ENCODE measurements around the gene FZD2. TPM values are rescaled to one million over a fixed set of nuclear protein-coding genes. Genes with fewer than 3 reads are reported as not detected.
"Not testable (repeated sequence)": the region's sequence is repeated elsewhere in the genome, so short reads cannot be mapped to it uniquely, and the experiment has no call there.

The FZD2 gene
- total RNA-seq, 1 donor from 2014 or later, result 7.7 TPM

DNA sequence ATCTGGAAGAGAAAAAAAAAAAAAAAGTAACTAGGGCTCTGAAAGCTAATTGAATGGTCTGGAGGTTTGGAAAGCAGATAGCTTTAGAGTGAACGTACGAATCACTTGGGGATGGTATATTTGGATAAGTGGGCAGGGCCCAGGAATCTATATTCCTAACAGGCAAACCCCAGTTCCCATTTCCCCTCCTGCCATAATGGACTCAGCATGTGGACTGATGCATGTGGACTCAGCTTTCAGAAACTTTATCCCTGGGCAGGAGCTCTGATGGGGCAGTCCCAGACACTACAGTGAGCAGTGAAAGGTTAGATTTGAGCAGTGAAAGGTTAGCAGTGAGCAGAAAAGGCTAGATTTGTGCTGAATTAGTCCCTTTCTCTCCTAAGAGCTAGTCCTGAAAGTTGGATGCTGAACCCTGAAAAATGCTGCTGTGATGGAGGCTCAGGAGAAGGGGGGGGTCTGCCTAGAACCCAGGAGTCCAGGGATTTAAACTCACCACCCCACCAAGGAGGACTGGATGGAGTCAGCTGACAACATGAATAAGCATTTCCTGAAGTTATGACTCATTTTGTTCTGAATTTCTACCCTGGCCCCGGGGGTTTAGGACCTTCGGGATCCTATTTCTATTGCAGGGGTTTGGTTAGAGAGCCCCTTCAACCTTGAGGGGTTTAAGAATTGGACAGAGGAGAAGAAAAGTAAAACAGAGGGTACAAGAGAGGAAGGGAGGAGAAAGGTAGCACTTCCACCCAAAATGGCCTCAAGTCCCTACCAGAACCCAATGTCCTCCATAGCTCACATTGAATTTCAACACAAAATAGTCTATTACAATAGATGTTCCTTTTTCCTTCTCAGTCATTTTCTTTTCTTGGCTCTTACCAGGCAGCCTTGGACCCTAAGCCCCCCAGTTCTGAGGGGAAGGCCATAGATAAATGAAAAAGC lies 10.3 kb upstream of the FZD2 start:
- DNase-seq (ENCODE audit: low spot score), result no peak

DNA sequence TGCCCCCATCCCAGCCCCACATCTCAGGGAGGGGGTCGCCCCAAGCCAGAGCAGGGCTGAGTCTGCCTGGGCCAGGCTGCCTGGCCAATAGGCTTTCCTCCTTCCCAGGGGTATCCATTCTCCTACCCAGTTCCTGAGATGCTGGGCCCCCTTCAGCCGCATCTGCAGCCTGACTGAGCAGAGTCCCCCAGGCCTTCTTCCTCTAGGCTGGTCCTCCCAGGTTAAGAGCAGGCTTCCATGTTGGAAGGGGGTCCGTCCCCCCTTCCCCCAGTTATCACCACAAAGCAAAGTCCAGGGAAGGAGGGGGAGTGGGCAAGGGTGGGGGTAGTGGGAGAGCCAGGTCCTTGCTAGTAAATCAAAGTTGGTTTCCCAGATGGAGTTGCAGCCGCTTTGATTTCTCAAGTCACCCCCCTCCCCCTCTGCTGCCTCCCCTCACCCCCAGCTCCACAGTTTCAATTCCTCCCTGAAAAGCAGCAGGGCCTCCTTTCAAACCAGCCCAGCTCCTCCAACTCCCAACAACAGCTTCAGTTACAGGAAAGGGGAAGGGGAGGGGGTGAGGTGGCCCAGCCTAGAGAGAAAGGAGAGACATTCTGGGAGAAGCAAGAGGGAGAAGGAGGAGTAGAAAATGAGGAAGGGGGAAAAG lies 9.5 kb upstream of the FZD2 start:
- no peak for DNase-seq (ENCODE audit: low spot score)

DNA sequence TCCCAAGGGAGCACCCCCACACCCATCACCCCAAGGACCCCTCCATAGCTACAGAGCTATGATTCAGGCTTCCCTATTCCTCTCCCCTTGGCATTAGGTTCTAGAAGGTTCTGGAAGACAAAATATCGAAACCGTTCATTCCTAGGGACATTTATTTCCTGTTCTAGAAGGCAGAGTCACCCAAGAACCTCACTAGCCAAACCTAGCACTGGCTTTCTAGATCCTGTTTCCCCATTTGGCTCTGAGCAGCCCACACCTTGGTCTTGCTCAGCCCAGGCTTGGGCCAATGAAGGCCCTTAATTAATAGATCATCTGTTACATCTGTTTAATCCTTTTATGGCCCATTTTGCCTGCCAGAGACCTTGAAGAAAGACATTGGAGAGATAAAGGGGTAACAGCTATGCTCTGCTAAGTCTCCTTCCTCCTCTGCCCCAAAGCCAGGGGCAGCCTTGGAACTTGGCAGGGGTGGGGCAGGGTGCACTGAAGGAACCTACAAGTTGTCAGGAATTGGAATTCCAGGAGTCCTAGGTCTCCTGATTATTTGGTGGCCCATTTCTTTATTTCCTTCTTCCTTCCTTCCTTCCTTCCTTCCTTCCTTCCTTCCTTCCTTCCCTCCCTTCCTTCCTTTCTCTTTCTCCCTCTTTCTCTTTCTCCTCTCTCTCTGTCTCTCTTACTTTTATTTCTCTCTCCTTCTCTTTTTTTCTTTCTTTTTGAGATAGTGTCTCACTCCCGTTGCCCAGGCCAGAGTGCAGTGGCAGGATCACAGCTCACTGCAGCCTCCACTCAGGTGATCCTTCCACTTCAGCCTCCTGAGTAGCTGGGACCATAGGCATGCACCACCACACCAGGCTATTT lies 8.7 kb upstream of the FZD2 start:
- DNase-seq (ENCODE audit: low spot score), result no peak

DNA sequence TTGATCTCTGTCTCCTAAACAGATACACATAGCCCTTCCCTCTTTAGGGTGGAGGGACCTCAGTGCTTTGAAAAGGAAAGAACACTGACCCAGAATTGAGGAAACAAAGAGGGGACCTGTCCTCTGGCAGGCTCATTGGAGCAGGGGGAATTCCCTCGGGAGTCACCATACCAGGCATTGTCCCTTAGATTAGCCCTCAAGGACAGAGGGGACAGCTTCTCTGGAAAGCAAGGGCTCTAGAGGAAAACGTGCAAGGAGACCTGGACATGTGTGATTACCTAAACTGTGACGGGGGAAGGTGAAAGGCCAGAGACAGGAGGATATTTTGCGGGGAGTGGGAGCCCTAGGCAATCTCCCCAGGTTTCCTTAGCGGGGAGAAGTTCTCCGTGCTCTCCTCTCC lies 7.6 kb upstream of the FZD2 start:
- no peak for DNase-seq (ENCODE audit: low spot score)

DNA sequence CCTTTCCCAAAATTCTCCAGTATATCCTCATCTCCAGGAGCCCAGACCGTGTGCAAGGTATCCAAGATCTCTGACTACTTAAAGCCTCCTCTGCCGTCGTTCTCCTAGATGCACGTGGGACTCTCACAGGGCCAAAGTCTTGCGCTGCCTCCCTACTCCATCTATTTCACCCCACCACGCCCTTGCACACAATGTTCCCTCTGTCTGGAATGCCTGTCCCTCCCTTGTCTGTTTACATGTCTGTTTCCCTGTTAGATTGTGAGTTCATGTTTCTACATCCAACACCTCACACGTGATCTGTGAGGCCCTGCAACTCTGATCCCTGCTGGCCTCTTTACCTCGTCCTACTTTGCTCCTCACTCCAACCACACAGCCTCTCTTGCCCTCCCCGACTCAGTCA lies 4.9 kb upstream of the FZD2 start:
- peak; percentile 30 for DNase-seq (ENCODE audit: low spot score)

- no peak for DNase-seq (ENCODE audit: low spot score)
Observed at GRCh38 chr17:44555099-44555498, 2.2 kb upstream of the FZD2 start.

- DNase-seq (ENCODE audit: low spot score), result peak; percentile 30
Observed at GRCh38 chr17:44556166-44556831, 985 bp upstream of the FZD2 start.

DNA sequence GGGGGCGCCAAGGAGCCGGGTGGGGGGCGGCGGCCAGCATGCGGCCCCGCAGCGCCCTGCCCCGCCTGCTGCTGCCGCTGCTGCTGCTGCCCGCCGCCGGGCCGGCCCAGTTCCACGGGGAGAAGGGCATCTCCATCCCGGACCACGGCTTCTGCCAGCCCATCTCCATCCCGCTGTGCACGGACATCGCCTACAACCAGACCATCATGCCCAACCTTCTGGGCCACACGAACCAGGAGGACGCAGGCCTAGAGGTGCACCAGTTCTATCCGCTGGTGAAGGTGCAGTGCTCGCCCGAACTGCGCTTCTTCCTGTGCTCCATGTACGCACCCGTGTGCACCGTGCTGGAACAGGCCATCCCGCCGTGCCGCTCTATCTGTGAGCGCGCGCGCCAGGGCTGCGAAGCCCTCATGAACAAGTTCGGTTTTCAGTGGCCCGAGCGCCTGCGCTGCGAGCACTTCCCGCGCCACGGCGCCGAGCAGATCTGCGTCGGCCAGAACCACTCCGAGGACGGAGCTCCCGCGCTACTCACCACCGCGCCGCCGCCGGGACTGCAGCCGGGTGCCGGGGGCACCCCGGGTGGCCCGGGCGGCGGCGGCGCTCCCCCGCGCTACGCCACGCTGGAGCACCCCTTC lies 484 bp downstream of the FZD2 start:
- DNase-seq (ENCODE audit: low spot score), result no peak

DNA sequence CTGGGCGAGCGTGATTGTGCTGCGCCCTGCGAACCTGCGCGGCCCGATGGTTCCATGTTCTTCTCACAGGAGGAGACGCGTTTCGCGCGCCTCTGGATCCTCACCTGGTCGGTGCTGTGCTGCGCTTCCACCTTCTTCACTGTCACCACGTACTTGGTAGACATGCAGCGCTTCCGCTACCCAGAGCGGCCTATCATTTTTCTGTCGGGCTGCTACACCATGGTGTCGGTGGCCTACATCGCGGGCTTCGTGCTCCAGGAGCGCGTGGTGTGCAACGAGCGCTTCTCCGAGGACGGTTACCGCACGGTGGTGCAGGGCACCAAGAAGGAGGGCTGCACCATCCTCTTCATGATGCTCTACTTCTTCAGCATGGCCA lies 1.0 kb downstream of the FZD2 start:
- DNase-seq (ENCODE audit: low spot score), result no peak

- DNase-seq (ENCODE audit: low spot score), result no peak
Observed at GRCh38 chr17:44558710-44559633, 1.7 kb downstream of the FZD2 start.

DNA sequence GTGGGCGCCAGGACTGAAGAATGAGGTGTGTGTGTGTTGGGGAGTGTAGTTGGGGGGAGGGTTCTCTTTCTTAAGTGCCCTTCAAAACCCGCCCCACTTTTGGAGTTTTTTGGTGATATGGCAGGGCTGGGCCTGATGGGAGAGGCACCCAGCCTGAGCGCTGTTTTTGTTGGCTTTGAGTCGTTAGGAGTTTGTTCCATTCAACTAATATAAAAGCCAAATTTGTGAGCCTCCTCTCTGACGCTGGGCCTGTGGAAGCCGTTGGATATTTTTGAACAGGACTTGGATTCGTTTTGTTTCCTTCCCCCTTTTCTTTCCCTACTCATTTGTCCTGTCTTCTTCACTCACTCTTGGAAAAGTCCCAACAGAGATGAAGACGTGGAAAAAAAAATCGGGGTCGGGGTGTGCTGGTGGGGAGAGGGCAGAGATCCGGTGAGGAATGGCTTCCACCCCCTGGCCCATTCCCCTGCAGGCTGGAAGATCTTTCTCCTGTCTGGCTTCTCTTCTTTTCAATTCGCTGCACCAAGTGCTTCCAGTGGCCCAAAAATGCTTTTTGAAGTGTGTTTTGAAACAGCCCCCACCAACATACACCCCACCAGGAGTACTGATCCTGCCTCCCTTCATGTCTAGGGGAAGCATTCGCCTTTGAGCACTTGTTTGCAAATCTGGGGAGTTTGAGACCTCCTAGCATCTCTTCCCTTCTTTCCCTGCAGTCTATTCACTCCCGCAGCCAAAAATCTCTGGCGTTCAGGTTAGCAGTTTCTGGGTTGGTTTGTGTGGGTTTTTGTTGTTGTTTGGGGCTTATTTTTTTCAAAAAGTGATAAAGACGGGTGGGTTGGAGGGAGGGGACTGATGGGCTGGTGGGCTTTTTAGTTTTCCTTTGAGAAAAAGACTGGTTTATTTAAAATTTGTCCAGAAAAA lies 2.6 kb downstream of the FZD2 start:
- DNase-seq (ENCODE audit: low spot score), result no peak

GRCh38 chr17:44561237-44561623 lies 3.9 kb downstream of the FZD2 start:
- no peak for DNase-seq (ENCODE audit: low spot score)

GRCh38 chr17:44564429-44564828 lies 7.1 kb downstream of the FZD2 start:
- DNase-seq (ENCODE audit: low spot score), result no peak

- DNase-seq (ENCODE audit: low spot score), result no peak
Observed at GRCh38 chr17:44565866-44566443, 8.7 kb downstream of the FZD2 start.

GRCh38 chr17:44568311-44568944 lies 11.1 kb downstream of the FZD2 start:
- not testable (repeated sequence) for DNase-seq (ENCODE audit: low spot score)

- no peak for DNase-seq (ENCODE audit: low spot score)
Observed at GRCh38 chr17:44568945-44569858, 11.9 kb downstream of the FZD2 start.

DNA sequence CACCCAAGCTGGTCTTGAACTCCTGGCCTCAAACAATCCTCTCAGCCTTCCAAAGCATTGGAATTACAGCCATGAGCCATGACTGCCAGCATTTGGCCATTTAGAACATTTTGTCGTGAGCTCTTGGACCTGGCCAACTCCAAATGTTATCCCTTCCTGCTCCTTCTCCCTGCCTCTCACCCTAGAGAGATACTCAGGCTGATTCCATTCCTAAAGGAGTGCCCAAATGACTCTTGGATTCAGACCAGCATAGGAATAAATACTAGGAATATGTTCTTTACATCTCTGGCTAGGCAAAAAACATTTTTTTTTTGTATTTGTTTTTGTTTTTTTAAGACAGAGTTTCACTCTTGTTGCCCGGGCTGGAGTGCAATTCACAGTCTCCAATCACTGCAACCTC lies 15.5 kb downstream of the FZD2 start:
- no peak for DNase-seq (ENCODE audit: low spot score)

All from mucosa of gallbladder (tissue), 1 donor.